Measurements from ENCODE around the gene MRPS35. TPM values are rescaled to one million over a fixed set of nuclear protein-coding genes. Genes with fewer than 3 reads are reported as not detected.

Gene MRPS35
- total RNA-seq, 4 donors from 2014 or later = 36.6 to 52.3 (median 48.8) TPM

GRCh38 chr12:27685274-27685673 lies 25.4 kb upstream of the MRPS35 start:
- Histone ChIP-seq H3K36me3 (peaks cover 13 to 93% of the 10 kb centered on the region in 2 donors), H3K9me3 (no peaks in the 10 kb centered on the region), H3K27ac (no peak overlapping the region), H3K27me3 (no peaks in the 10 kb centered on the region), H3K4me3 (no peak overlapping the region), H3K4me1 (no peaks in the 10 kb centered on the region)
- no peak for ATAC-seq
- WGBS, 2 donors (ENCODE audit: low coverage in 1 of 2) = 78 to 100% methylated on average over 1 to 2 of the region's 2 CpGs
- TF ChIP-seq POLR2A (IDR thresholded peaks at IDR 0.05) (no peak), POLR2AphosphoS5 (IDR thresholded peaks at IDR 0.05) (no peak)

- Histone ChIP-seq H3K4me1 (no peaks in the 10 kb centered on the region), H3K27ac (no peak overlapping the region), H3K36me3 (peaks cover 13 to 93% of the 10 kb centered on the region in 2 donors), H3K4me3 (no peak overlapping the region), H3K27me3 (no peaks in the 10 kb centered on the region), H3K9me3 (no peaks in the 10 kb centered on the region)
- no peak for ATAC-seq
- TF ChIP-seq POLR2A (IDR thresholded peaks at IDR 0.05) = no peak
- no peak for TF ChIP-seq POLR2AphosphoS5 (IDR thresholded peaks at IDR 0.05)
- no peak for TF ChIP-seq EP300 (IDR thresholded peaks at IDR 0.05)
- TF ChIP-seq CTCF (IDR thresholded peaks at IDR 0.05) = no peak
These were observed 24.5 kb upstream of the MRPS35 start for GRCh38 chr12:27686147-27686546.

GRCh38 chr12:27688671-27689070 lies 22.0 kb upstream of the MRPS35 start:
- TF ChIP-seq CTCF (IDR thresholded peaks at IDR 0.05) (no peak), EP300 (IDR thresholded peaks at IDR 0.05) (no peak), POLR2AphosphoS5 (IDR thresholded peaks at IDR 0.05) (no peak), POLR2A (IDR thresholded peaks at IDR 0.05) (no peak)
- ATAC-seq = no peak
- Histone ChIP-seq H3K4me3 (no peak overlapping the region), H3K9me3 (no peaks in the 10 kb centered on the region), H3K4me1 (no peaks in the 10 kb centered on the region), H3K27ac (no peak overlapping the region), H3K36me3 (peaks cover 9 to 93% of the 10 kb centered on the region in 2 donors), H3K27me3 (no peaks in the 10 kb centered on the region)
- WGBS, 2 donors (ENCODE audit: low coverage in 1 of 2) = 93 to 100% methylated on average over 3 of the region's 3 CpGs

- H3K4me1 ChIP-seq = no peaks in the 10 kb centered on the region
- no peaks in the 10 kb centered on the region for H3K27me3 ChIP-seq
- no peak for ATAC-seq
- 92 to 100% methylated on average over 4 to 13 of the region's 13 CpGs for WGBS, 2 donors (ENCODE audit: low coverage in 1 of 2)
- H3K27ac ChIP-seq = no peak overlapping the region
- peaks cover 9 to 93% of the 10 kb centered on the region in 2 donors for H3K36me3 ChIP-seq
- TF ChIP-seq POLR2AphosphoS5 (IDR thresholded peaks at IDR 0.05) (no peak), POLR2A (IDR thresholded peaks at IDR 0.05) (no peak), CTCF (IDR thresholded peaks at IDR 0.05) (no peak)
- no peak overlapping the region for H3K4me3 ChIP-seq
- no peaks in the 10 kb centered on the region for H3K9me3 ChIP-seq
These were observed 21.0 kb upstream of the MRPS35 start for GRCh38 chr12:27689558-27690180.

GRCh38 chr12:27693403-27693802 lies 17.2 kb upstream of the MRPS35 start:
- H3K27me3 ChIP-seq = no peaks in the 10 kb centered on the region
- peaks cover 9 to 87% of the 10 kb centered on the region in 2 donors for H3K36me3 ChIP-seq
- H3K4me3 ChIP-seq = no peak overlapping the region
- H3K4me1 ChIP-seq = no peaks in the 10 kb centered on the region
- 81 to 93% methylated on average over 2 of the region's 2 CpGs for WGBS, 2 donors (ENCODE audit: low coverage in 1 of 2)
- no peak for TF ChIP-seq CTCF (IDR thresholded peaks at IDR 0.05)
- TF ChIP-seq POLR2AphosphoS5 (IDR thresholded peaks at IDR 0.05) = no peak
- TF ChIP-seq POLR2A (IDR thresholded peaks at IDR 0.05) = no peak
- TF ChIP-seq EP300 (IDR thresholded peaks at IDR 0.05) = no peak
- no peak for ATAC-seq
- no peak overlapping the region for H3K27ac ChIP-seq
- H3K9me3 ChIP-seq = no peaks in the 10 kb centered on the region

Measured in gastroesophageal sphincter (tissue), 4 donors.